Vagina (tissue), 2 donors: Measurements from ENCODE around the gene LCORL. TPM values are rescaled to one million over a fixed set of nuclear protein-coding genes. Genes with fewer than 3 reads are reported as not detected.

Experiments
- DNase-seq, 2 donors: peaks; one replicate each; pipeline ENCODE4 v3.0.0-alpha.2; 2017; ENCODE audit errors: extremely low spot score in 2 of 2
- H3K27ac ChIP-seq: fragments of 200-600 bp; sonication (generic); one replicate; pipeline ENCODE4 v1.5.1; 2019
- H3K27me3 ChIP-seq: fragments of 200-600 bp; sonication (generic); one replicate; pipeline ENCODE4 v1.5.1; 2019
- H3K36me3 ChIP-seq, 2 donors: fragments of 200-600 bp; sonication (generic); one replicate each; pipeline ENCODE4 v1.5.1; 2017 to 2019
- H3K4me1 ChIP-seq: fragments of 200-600 bp; sonication (generic); one replicate; pipeline ENCODE4 v1.5.1; 2019
- H3K4me3 ChIP-seq, 2 donors: fragments of 200-600 bp; sonication (generic); 1 replicate in 1 of 2; 2 replicates in 1 of 2; pipeline ENCODE4 v1.5.1; 2016 to 2019
- H3K9me3 ChIP-seq: fragments of 200-600 bp; sonication (generic); one replicate; pipeline ENCODE4 v1.5.1; 2019
- CTCF ChIP-seq, 3 experiments: fragments of 450-650 bp in 2 of 3; fragments of 200-600 bp in 1 of 3; sonication (generic) in 1 of 3; IDR thresholded peaks; one replicate each; pipeline ENCODE4 v1.5.1; 2017 to 2019; ENCODE audit warnings: antibody characterized with exemption in 3 of 3, mild to moderate bottlenecking in 2 of 3, moderate library complexity in 2 of 3
- POLR2A ChIP-seq, 2 donors: fragments of 450-650 bp; IDR thresholded peaks; one replicate each; pipeline ENCODE4 v1.6.1; 2017; ENCODE audit warnings: antibody characterized with exemption in 2 of 2, mild to moderate bottlenecking in 2 of 2, moderate library complexity in 2 of 2
- POLR2AphosphoS5 ChIP-seq, 2 donors: sonication (generic); formaldehyde crosslinking; IDR thresholded peaks; one replicate each; pipeline ENCODE4 v1.9.0; 2017; ENCODE audit warnings: antibody characterized with exemption in 2 of 2, mild to moderate bottlenecking in 2 of 2, low read depth in 1 of 2; ENCODE audit not compliant: insufficient read depth in 1 of 2
- intact Hi-C: fragments of 100-400 bp; cut with DNase I; formaldehyde crosslinking; loops from one replicate; pipeline ENCODE4 v1.15.1; 2023
- total RNA-seq: library from RNA; depleted of rRNA; stranded (reverse); fragments of >200 nt; gene quantifications from one replicate; pipeline ENCODE4 v1.2.3, GENCODE V29; 2016

The LCORL gene
- total RNA-seq, 1 donor from 2014 or later: 6.9 TPM

- Histone ChIP-seq H3K9me3 (no peaks in the 10 kb centered on the region), H3K4me1 (peaks cover 4% of the 10 kb centered on the region), H3K4me3 (no peak overlapping the region), H3K27ac (no peak overlapping the region), H3K36me3 (no peaks in the 10 kb centered on the region), H3K27me3 (no peaks in the 10 kb centered on the region)
- DNase-seq: no peak
- no peak for TF ChIP-seq POLR2AphosphoS5 (IDR thresholded peaks at IDR 0.05; ENCODE audit: insufficient read depth in 1 of 2, low read depth in 1 of 2)
- no peak for TF ChIP-seq POLR2A (IDR thresholded peaks at IDR 0.05)
- intact Hi-C loops: no loop called here
These were observed 79.8 kb downstream of the LCORL start for GRCh38 chr4:17941731-17942130.

GRCh38 chr4:17939054-17939453 lies 82.5 kb downstream of the LCORL start:
- intact Hi-C loops: no loop called here
- no peaks in the 10 kb centered on the region for H3K9me3 ChIP-seq
- H3K27ac ChIP-seq: no peak overlapping the region
- H3K27me3 ChIP-seq: no peaks in the 10 kb centered on the region
- peaks cover 4% of the 10 kb centered on the region for H3K4me1 ChIP-seq
- H3K4me3 ChIP-seq: no peak overlapping the region
- H3K36me3 ChIP-seq: no peaks in the 10 kb centered on the region
- no peak for DNase-seq
- TF ChIP-seq POLR2AphosphoS5 (IDR thresholded peaks at IDR 0.05; ENCODE audit: insufficient read depth in 1 of 2, low read depth in 1 of 2) (no peak), CTCF (IDR thresholded peaks at IDR 0.05) (no peak), POLR2A (IDR thresholded peaks at IDR 0.05) (no peak)

- TF ChIP-seq POLR2A (IDR thresholded peaks at IDR 0.05): no peak
- no peaks in the 10 kb centered on the region for H3K36me3 ChIP-seq
- no peak for DNase-seq
- intact Hi-C loops: no loop called here
- no peak overlapping the region for H3K27ac ChIP-seq
- H3K27me3 ChIP-seq: no peaks in the 10 kb centered on the region
- no peaks in the 10 kb centered on the region for H3K4me1 ChIP-seq
- no peak overlapping the region for H3K4me3 ChIP-seq
- peaks cover 12% of the 10 kb centered on the region for H3K9me3 ChIP-seq
These were observed 87.3 kb downstream of the LCORL start for GRCh38 chr4:17934286-17934685.

- H3K36me3 ChIP-seq: no peaks in the 10 kb centered on the region
- peaks cover 12% of the 10 kb centered on the region for H3K9me3 ChIP-seq
- no peaks in the 10 kb centered on the region for H3K4me1 ChIP-seq
- TF ChIP-seq POLR2A (IDR thresholded peaks at IDR 0.05): no peak
- TF ChIP-seq CTCF (IDR thresholded peaks at IDR 0.05): no peak
- no peak for TF ChIP-seq POLR2AphosphoS5 (IDR thresholded peaks at IDR 0.05; ENCODE audit: insufficient read depth in 1 of 2, low read depth in 1 of 2)
- H3K27ac ChIP-seq: no peak overlapping the region
- intact Hi-C loops: no loop called here
- H3K27me3 ChIP-seq: no peaks in the 10 kb centered on the region
- DNase-seq: no peak
- no peak overlapping the region for H3K4me3 ChIP-seq
These were observed 88.4 kb downstream of the LCORL start for GRCh38 chr4:17933126-17933525.

GRCh38 chr4:17932041-17932440 lies 89.5 kb downstream of the LCORL start:
- intact Hi-C loops: no loop called here
- H3K36me3 ChIP-seq: no peaks in the 10 kb centered on the region
- H3K27ac ChIP-seq: no peak overlapping the region
- H3K4me3 ChIP-seq: no peak overlapping the region
- TF ChIP-seq CTCF (IDR thresholded peaks at IDR 0.05) (no peak), POLR2A (IDR thresholded peaks at IDR 0.05) (no peak), POLR2AphosphoS5 (IDR thresholded peaks at IDR 0.05; ENCODE audit: insufficient read depth in 1 of 2, low read depth in 1 of 2) (no peak)
- H3K4me1 ChIP-seq: no peaks in the 10 kb centered on the region
- H3K9me3 ChIP-seq: peaks cover 12% of the 10 kb centered on the region
- no peaks in the 10 kb centered on the region for H3K27me3 ChIP-seq
- DNase-seq: no peak

- H3K9me3 ChIP-seq: peaks cover 12% of the 10 kb centered on the region
These were observed 91.3 kb downstream of the LCORL start for GRCh38 chr4:17930256-17930655.

More at GRCh38 chr4:17930256-17930655, 91.3 kb downstream of the LCORL start:
- no peaks in the 10 kb centered on the region for H3K4me1 ChIP-seq
- no peaks in the 10 kb centered on the region for H3K36me3 ChIP-seq
- no peak for TF ChIP-seq POLR2A (IDR thresholded peaks at IDR 0.05)
- TF ChIP-seq CTCF (IDR thresholded peaks at IDR 0.05): no peak
- no peak for TF ChIP-seq POLR2AphosphoS5 (IDR thresholded peaks at IDR 0.05; ENCODE audit: insufficient read depth in 1 of 2, low read depth in 1 of 2)
- H3K27ac ChIP-seq: no peak overlapping the region
- intact Hi-C loops: no loop called here
- no peak overlapping the region for H3K4me3 ChIP-seq
- no peaks in the 10 kb centered on the region for H3K27me3 ChIP-seq
- no peak for DNase-seq
